SU-DHL-6 (cell line): ENCODE measurements around the gene NKAIN4.

Experiments
- EZH2phosphoT487 ChIP-seq: fragments of 200-600 bp; sonication (generic), shearing (Covaris generic); conservative IDR thresholded peaks from 2 replicates; pipeline ENCODE4 v1.6.1; 2018; ENCODE audit warnings: mild to moderate bottlenecking, antibody characterized with exemption, low read length, moderate library complexity, mixed read lengths
- TF ChIP-seq, protein P1 (sequence below): fragments of 200-600 bp; sonication (generic); IDR thresholded peaks from one replicate; pipeline ENCODE4 v1.5.1; 2017; ENCODE audit warnings: antibody characterized with exemption, mild to moderate bottlenecking, low read length, moderate library complexity; ENCODE audit not compliant: insufficient read depth, poor library complexity, severe bottlenecking

GRCh38 chr20:63275825-63276224 lies 21.6 kb upstream of the NKAIN4 start:
- TF ChIP-seq, protein P1, sequence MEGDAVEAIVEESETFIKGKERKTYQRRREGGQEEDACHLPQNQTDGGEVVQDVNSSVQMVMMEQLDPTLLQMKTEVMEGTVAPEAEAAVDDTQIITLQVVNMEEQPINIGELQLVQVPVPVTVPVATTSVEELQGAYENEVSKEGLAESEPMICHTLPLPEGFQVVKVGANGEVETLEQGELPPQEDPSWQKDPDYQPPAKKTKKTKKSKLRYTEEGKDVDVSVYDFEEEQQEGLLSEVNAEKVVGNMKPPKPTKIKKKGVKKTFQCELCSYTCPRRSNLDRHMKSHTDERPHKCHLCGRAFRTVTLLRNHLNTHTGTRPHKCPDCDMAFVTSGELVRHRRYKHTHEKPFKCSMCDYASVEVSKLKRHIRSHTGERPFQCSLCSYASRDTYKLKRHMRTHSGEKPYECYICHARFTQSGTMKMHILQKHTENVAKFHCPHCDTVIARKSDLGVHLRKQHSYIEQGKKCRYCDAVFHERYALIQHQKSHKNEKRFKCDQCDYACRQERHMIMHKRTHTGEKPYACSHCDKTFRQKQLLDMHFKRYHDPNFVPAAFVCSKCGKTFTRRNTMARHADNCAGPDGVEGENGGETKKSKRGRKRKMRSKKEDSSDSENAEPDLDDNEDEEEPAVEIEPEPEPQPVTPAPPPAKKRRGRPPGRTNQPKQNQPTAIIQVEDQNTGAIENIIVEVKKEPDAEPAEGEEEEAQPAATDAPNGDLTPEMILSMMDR = no peak
- no peak for TF ChIP-seq EZH2phosphoT487
